T-helper 9 cell (primary cell): ENCODE data around the gene MAP3K10.
"Not testable (repeated sequence)": the region's sequence is repeated elsewhere in the genome, so short reads cannot be mapped to it uniquely, and the experiment has no call there.

Experiments used
- DNase-seq: peaks from one replicate; pipeline ENCODE4 v3.0.0-alpha.2; 2020
- total RNA-seq, 2 donors: gene quantifications; one replicate each; lab custom pipeline; 2026; lab: John Stamatoyannopoulos, UW

The MAP3K10 gene
- 29.4 to 34.3 reads per million in 2 donors for total RNA-seq

- peak; percentile 65 for DNase-seq
Observed at GRCh38 chr19:40190891-40191835, at the start of gene MAP3K10. MAP3K10 (plus strand) TSS chr19:40191426; CDS start chr19:40192032, 606 bp downstream.

GRCh38 chr19:40141551-40141950, 49.7 kb upstream of the MAP3K10 start:
- DNase-seq = no peak

- peak; percentile 4 for DNase-seq
Observed at GRCh38 chr19:40143612-40144011, 47.6 kb upstream of the MAP3K10 start.

GRCh38 chr19:40144151-40144550, 47.1 kb upstream of the MAP3K10 start:
- no peak for DNase-seq

- no peak for DNase-seq
Observed at GRCh38 chr19:40144947-40145748, 46.1 kb upstream of the MAP3K10 start.

- not testable (repeated sequence) for DNase-seq
Observed at GRCh38 chr19:40145749-40146029, 45.5 kb upstream of the MAP3K10 start.

- no peak for DNase-seq
Observed at GRCh38 chr19:40147338-40147692, 43.9 kb upstream of the MAP3K10 start.

GRCh38 chr19:40147693-40148347, 43.4 kb upstream of the MAP3K10 start:
- DNase-seq = no peak

GRCh38 chr19:40149501-40149900, 41.7 kb upstream of the MAP3K10 start:
- no peak for DNase-seq

GRCh38 chr19:40150170-40150569, 41.1 kb upstream of the MAP3K10 start:
- DNase-seq = no peak

GRCh38 chr19:40154121-40154680, 37.0 kb upstream of the MAP3K10 start:
- DNase-seq = no peak

- no peak for DNase-seq
Observed at GRCh38 chr19:40155749-40156265, 35.4 kb upstream of the MAP3K10 start.

- no peak for DNase-seq
Observed at GRCh38 chr19:40157059-40157458, 34.2 kb upstream of the MAP3K10 start.

- no peak for DNase-seq
Observed at GRCh38 chr19:40159744-40160143, 31.5 kb upstream of the MAP3K10 start.

- DNase-seq = no peak
Observed at GRCh38 chr19:40162104-40162503, 29.1 kb upstream of the MAP3K10 start.

GRCh38 chr19:40163541-40164129, 27.6 kb upstream of the MAP3K10 start:
- no peak for DNase-seq

GRCh38 chr19:40165362-40165937, 25.8 kb upstream of the MAP3K10 start:
- DNase-seq = peak; percentile 53

- not testable (repeated sequence) for DNase-seq
Observed at GRCh38 chr19:40169482-40170302, 21.5 kb upstream of the MAP3K10 start.

GRCh38 chr19:40170303-40170989, 20.8 kb upstream of the MAP3K10 start:
- DNase-seq = not testable (repeated sequence)

GRCh38 chr19:40171293-40171692, 19.9 kb upstream of the MAP3K10 start:
- not testable (repeated sequence) for DNase-seq
